ENCODE data around the gene IQSEC1. TPM values are rescaled to one million over a fixed set of nuclear protein-coding genes. Genes with fewer than 3 reads are reported as not detected.

Gene IQSEC1
- total RNA-seq, 6 experiments from 2014 or later = 21.1 to 25.1 (median 21.9) TPM

DNA sequence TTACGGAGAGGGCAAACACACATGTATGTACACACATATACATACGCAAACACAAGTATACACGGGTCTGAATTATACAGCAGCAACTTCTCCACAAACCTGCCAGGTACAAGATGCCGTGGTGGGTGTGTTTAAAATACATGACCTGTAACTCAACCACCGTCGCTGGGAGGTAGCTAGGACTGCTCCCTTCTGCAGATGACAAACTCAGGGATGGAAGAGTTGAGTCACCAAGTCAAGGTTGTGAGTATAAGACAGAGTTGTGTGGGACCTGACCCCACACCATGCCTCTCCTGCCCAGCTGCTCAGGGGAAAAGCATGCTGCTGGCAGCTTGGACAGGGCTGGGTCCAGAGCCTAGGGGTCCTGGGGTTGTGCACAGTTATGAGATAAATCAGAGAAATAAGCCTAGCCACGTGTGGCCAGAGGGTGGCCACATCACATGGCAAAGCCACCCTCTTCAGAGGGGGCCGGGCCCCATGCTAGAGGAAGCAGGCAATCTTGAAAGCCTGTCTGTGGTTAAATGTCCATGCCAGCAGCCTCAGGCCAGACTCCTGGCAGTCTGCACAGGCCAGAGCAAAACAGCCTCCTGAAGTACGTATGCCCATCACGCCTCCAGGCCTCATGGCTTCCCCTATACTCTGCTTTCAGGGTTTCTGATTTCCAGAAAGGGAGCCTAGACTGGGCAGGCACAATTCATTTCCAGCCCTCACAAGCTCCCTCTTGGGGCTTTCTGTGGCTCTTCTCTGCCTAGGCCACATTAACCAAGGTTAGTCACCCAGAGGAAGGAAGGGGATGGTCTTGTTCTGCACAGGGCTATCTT, 124.1 kb downstream of the IQSEC1 start:
- DNase-seq = peak; percentile 71
- H3K9me3 Mint-ChIP-seq = no peaks in the 10 kb centered on the region
- TF ChIP-seq CTCF (IDR thresholded peaks at IDR 0.05) = no peak
- peak overlapping the region; percentile 89 for H3K27ac Mint-ChIP-seq
- H3K27me3 Mint-ChIP-seq (ENCODE audit: insufficient read depth) = peaks cover 1% of the 10 kb centered on the region
- H3K36me3 Mint-ChIP-seq (ENCODE audit: low read depth) = no peaks in the 10 kb centered on the region
- peak overlapping the region; percentile 49; the same call in 1 of the 2 replicates for H3K4me3 Mint-ChIP-seq
- H3K4me1 Mint-ChIP-seq (ENCODE audit: low read depth) = peaks cover 59% of the 10 kb centered on the region

DNA sequence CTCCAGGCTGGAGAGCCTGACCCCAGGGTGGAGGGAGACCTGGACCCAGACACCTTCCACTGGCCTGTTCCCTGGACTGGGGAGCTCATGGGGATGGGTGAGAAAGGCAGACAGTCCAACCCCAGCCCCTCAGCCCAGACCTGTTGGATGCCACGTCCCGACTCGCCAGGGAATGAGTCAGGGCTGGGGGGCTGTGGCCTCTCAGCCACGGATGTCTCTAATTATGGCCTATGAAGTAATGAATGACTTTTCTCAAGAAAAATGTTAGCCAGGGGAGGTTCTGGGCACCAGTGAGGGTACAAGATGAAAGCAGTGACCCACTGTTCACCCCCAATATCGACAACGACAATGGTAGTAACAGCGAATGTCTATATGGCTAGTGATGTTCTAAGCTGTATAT, 124.9 kb downstream of the IQSEC1 start:
- TF ChIP-seq CTCF (IDR thresholded peaks at IDR 0.05) = no peak
- Mint-ChIP-seq H3K27me3 (ENCODE audit: insufficient read depth) (peaks cover 1% of the 10 kb centered on the region), H3K4me3 (peak overlapping the region; percentile 49), H3K36me3 (ENCODE audit: low read depth) (no peaks in the 10 kb centered on the region), H3K4me1 (ENCODE audit: low read depth) (peaks cover 60% of the 10 kb centered on the region), H3K9me3 (no peaks in the 10 kb centered on the region), H3K27ac (peak overlapping the region; percentile 89)
- peak; percentile 51 for DNase-seq

DNA sequence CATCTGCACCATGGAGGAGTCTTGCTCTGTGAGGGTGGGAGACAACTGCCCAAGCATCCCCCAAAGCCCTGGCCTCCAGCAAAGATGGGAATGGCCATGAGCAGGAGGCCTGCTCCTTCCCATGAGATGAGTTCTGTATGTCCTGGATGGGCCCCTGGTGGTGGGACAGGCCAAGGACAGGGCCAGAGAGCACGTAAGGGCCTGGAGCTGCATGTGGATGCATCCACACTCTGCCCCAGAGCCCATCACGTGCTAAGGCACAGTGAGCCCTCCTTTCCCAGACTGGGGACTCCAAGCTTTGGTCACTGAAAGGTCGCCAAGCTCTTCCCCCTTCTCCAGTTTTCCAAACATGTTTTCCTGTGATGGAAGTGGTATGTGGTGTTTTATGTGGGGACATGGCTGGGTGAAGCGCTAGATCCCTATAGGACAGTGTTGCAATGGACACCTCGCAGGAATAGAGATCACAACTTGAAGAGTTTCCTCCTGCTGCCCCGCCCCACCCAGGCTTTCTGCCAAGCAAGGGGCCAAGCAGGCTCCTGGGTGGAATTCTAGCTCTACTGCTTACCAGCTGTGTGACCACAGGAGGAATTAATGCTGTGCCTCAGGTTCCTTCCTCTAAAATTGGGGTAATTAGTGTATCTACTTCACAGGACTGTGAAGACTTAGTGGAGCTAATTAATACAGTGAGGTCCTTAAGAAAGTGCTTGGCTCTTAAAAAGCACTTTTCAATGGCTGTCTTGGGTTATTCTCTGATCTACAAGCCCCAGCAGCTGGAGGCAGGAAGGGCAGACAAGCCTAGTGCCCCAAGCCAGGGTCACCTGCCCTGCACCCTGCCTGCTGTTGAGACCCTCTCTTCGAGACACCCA, 125.5 kb downstream of the IQSEC1 start:
- peak overlapping the region; percentile 89 for H3K27ac Mint-ChIP-seq

GRCh38 chr3:12946649-12947316, 126.4 kb downstream of the IQSEC1 start:
- Mint-ChIP-seq H3K36me3 (ENCODE audit: low read depth) (no peaks in the 10 kb centered on the region), H3K4me3 (peak overlapping the region; percentile 17; the same call in 1 of the 2 replicates), H3K9me3 (no peaks in the 10 kb centered on the region), H3K27me3 (ENCODE audit: insufficient read depth) (peaks cover under 1% of the 10 kb centered on the region), H3K27ac (peak overlapping the region; percentile 89), H3K4me1 (ENCODE audit: low read depth) (peaks cover 60% of the 10 kb centered on the region)
- TF ChIP-seq CTCF (IDR thresholded peaks at IDR 0.05) = no peak
- DNase-seq = peak; percentile 29

More for the DNA sequence above, 125.5 kb downstream of the IQSEC1 start:
- peaks cover 1% of the 10 kb centered on the region for H3K27me3 Mint-ChIP-seq (ENCODE audit: insufficient read depth)
- peak overlapping the region; percentile 49 for H3K4me3 Mint-ChIP-seq
- no peaks in the 10 kb centered on the region for H3K36me3 Mint-ChIP-seq (ENCODE audit: low read depth)
- peak; percentile 59 for TF ChIP-seq CTCF (IDR thresholded peaks at IDR 0.05)
- no peaks in the 10 kb centered on the region for H3K9me3 Mint-ChIP-seq
- peak; percentile 61 for DNase-seq
- H3K4me1 Mint-ChIP-seq (ENCODE audit: low read depth) = peaks cover 60% of the 10 kb centered on the region

DNA sequence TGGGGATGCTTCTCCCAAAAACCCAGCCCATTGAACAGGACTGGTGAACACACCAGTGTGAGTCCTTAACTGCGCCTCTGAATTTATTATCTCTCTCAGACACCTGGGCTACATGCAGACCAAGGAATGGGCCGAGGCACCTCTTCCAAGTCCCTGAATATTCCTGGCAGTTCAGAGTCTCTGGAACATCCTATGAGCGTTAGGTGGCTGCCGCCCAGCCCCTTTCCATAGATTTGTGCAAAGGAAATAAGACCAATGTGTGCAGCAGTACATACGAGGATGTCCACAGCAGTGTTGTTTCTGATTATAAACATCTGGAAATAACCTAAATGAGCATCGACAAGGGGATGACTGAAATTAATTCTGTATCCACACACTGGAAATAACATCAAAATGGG, 127.0 kb downstream of the IQSEC1 start:
- H3K27me3 Mint-ChIP-seq (ENCODE audit: insufficient read depth) = no peaks in the 10 kb centered on the region; the same call in 1 of the 2 replicates
- H3K4me1 Mint-ChIP-seq (ENCODE audit: low read depth) = peaks cover 60% of the 10 kb centered on the region
- H3K9me3 Mint-ChIP-seq = no peaks in the 10 kb centered on the region
- no peaks in the 10 kb centered on the region for H3K36me3 Mint-ChIP-seq (ENCODE audit: low read depth)
- no peak for TF ChIP-seq CTCF (IDR thresholded peaks at IDR 0.05)
- no peak for DNase-seq
- peak overlapping the region; percentile 89 for H3K27ac Mint-ChIP-seq
- H3K4me3 Mint-ChIP-seq = no peak overlapping the region

Measured in HFFc6 (cell line).